Epithelial cell of prostate (primary cell): ENCODE measurements around the gene CDH16.
"Not testable (repeated sequence)": the region's sequence is repeated elsewhere in the genome, so short reads cannot be mapped to it uniquely, and the experiment has no call there.

Experiments
- DNase-seq: peaks from one replicate; pipeline ENCODE4 v3.0.0-alpha.2; 2011; ENCODE audit warnings: low read depth, low spot score
- H3K27ac ChIP-seq: fragments of 450-650 bp; 2 replicates; pipeline ENCODE4 v1.5.1; 2017; ENCODE audit warnings: mild to moderate bottlenecking

Gene CDH16

GRCh38 chr16:66881014-66881417 lies 37.7 kb downstream of the CDH16 start:
- H3K27ac ChIP-seq, result no peak overlapping the region
- no peak for DNase-seq

- no peak within 1 kb of the TSS for H3K27ac ChIP-seq
These were observed 38.2 kb downstream of the CDH16 start, which contains the start of gene PDP2 for GRCh38 chr16:66880288-66881013. Gene PDP2 (plus strand): TSS chr16:66880515. CDS start chr16:66884285, 3,770 bp downstream.

GRCh38 chr16:66878067-66878466 lies 40.6 kb downstream of the CDH16 start:
- no peak overlapping the region for H3K27ac ChIP-seq
- no peak for DNase-seq

More at GRCh38 chr16:66880288-66881013, 38.2 kb downstream of the CDH16 start, which contains the start of gene PDP2:
- peak; percentile 49 for DNase-seq

GRCh38 chr16:66874079-66874775 lies 44.5 kb downstream of the CDH16 start:
- no peak overlapping the region for H3K27ac ChIP-seq
- DNase-seq, result no peak

GRCh38 chr16:66873685-66874055 lies 45.0 kb downstream of the CDH16 start:
- DNase-seq, result no peak
- peak overlapping the region; percentile 52 for H3K27ac ChIP-seq

GRCh38 chr16:66872943-66873684 lies 45.6 kb downstream of the CDH16 start:
- DNase-seq, result peak; percentile 90
- peak overlapping the region; percentile 52 for H3K27ac ChIP-seq

- DNase-seq, result no peak
- H3K27ac ChIP-seq, result peak overlapping the region; percentile 52
These were observed 46.1 kb downstream of the CDH16 start for GRCh38 chr16:66872559-66872942.

GRCh38 chr16:66871840-66872239 lies 46.8 kb downstream of the CDH16 start:
- no peak for DNase-seq
- no peak overlapping the region for H3K27ac ChIP-seq

- not testable (repeated sequence) for DNase-seq, H3K27ac ChIP-seq
These were observed 47.3 kb downstream of the CDH16 start for GRCh38 chr16:66871363-66871762.

GRCh38 chr16:66869424-66869823 lies 49.3 kb downstream of the CDH16 start:
- no peak for DNase-seq
- no peak overlapping the region for H3K27ac ChIP-seq

- no peak for DNase-seq
- H3K27ac ChIP-seq, result no peak overlapping the region
These were observed 55.0 kb downstream of the CDH16 start for GRCh38 chr16:66863707-66864106.

GRCh38 chr16:66862023-66862520 lies 56.6 kb downstream of the CDH16 start:
- no peak overlapping the region for H3K27ac ChIP-seq
- DNase-seq, result no peak

- H3K27ac ChIP-seq, result no peak overlapping the region
These were observed 59.2 kb downstream of the CDH16 start for GRCh38 chr16:66859397-66860068.

GRCh38 chr16:66858740-66859396 lies 59.8 kb downstream of the CDH16 start:
- no peak for DNase-seq
- H3K27ac ChIP-seq, result no peak overlapping the region

More at GRCh38 chr16:66859397-66860068, 59.2 kb downstream of the CDH16 start:
- no peak for DNase-seq
